ENCODE results near the gene KLB.

DNA sequence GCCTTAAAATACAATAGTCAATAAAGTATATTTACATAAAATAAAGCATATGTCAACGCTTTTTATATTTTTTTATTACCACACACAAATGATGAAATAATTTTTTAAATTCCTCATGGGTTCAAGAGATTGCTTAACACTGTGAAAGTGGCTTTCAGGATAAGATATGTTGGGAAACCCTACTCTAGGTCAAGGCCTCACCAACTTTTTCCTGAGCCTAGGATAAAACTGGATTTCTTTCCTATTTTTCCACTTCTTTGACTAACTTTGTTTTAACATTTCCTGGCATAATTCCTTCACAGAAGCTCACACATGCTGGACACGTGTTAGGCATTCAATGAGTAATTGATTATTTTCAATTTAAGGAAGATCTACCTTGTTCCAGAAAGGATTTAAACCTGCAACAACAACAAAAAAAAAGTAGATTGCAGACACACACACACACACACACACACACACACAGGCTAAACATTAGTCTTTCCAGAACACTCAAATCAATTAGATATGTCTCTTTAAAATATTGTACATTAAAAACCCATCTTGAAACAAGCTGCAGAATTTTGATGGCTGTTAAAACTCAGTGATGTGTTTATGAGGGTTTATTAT lies 9.1 kb downstream of the KLB start:
- no peak for TF ChIP-seq EP300 (IDR thresholded peaks at IDR 0.05)
- TF ChIP-seq, protein P1, sequence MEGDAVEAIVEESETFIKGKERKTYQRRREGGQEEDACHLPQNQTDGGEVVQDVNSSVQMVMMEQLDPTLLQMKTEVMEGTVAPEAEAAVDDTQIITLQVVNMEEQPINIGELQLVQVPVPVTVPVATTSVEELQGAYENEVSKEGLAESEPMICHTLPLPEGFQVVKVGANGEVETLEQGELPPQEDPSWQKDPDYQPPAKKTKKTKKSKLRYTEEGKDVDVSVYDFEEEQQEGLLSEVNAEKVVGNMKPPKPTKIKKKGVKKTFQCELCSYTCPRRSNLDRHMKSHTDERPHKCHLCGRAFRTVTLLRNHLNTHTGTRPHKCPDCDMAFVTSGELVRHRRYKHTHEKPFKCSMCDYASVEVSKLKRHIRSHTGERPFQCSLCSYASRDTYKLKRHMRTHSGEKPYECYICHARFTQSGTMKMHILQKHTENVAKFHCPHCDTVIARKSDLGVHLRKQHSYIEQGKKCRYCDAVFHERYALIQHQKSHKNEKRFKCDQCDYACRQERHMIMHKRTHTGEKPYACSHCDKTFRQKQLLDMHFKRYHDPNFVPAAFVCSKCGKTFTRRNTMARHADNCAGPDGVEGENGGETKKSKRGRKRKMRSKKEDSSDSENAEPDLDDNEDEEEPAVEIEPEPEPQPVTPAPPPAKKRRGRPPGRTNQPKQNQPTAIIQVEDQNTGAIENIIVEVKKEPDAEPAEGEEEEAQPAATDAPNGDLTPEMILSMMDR (IDR thresholded peaks at IDR 0.05): no peak
